HG02943 (cell line): Measurements from ENCODE around the gene PLCL1.

Experiments used
- ATAC-seq: cut with Tn5 transposase; IDR thresholded peaks from one replicate; pipeline ENCODE4 v1.9.1; 2021; ENCODE audit warnings: mild to moderate bottlenecking, low read depth, moderate library complexity; ENCODE audit not compliant: unreplicated experiment

PLCL1 gene

DNA sequence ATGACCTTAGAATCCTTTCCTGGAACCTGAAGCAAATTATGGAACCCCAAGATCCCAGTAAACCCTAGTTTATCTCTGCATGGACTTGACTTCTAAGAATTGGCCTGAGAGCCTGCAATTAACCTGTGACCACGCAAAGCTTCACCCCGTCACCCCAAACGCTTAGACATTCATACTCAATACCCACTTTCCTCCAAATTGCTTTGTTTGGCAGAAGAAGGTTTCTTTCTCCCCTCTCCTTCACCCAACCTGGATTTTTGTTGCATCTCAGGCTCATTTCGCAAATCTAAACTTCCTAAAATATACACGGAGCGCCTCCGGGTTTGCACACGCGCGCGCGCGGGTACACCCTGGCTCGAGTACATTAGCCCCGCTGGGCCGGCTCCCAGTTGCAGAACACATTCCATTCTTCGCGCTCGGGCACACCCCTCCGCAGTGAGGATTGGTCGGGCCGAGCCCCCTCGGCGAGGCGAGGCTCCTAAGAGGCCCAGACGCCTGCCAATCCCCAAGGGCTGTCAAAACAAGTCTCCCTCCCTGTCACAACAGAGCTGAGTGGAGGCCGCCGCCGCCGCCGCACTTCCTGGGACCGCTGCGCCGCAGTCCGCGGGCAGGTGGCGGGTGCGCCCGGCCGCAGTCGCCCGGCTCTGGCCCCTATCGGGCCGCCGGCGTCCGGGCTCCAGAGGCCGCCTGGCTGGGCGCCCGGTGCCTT, at the start of gene PLCL1:
PLCL1 (plus strand) TSS at position 545 of the 709 bp plus-strand sequence.
- ATAC-seq = peak; percentile 99

DNA sequence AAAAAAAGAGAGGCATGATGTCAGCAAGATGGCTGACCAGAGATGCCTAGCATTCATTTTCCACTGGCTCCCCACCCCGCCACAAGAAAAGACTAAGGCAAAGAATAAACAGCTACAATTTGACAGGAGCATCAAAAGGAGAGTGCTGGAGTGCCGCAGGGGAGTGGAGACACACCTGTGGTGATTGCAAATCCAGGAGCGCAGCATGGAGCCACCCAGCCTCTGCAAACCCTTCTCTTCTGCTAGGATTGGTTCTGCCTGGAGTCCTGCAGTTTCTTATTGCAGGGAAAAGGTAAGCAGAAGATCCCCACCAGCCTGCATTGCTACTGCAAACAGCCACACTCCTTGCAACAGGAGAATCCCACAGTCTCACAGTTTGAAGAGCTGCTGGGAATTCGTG, 45.4 kb upstream of the PLCL1 start:
- ATAC-seq = no peak

DNA sequence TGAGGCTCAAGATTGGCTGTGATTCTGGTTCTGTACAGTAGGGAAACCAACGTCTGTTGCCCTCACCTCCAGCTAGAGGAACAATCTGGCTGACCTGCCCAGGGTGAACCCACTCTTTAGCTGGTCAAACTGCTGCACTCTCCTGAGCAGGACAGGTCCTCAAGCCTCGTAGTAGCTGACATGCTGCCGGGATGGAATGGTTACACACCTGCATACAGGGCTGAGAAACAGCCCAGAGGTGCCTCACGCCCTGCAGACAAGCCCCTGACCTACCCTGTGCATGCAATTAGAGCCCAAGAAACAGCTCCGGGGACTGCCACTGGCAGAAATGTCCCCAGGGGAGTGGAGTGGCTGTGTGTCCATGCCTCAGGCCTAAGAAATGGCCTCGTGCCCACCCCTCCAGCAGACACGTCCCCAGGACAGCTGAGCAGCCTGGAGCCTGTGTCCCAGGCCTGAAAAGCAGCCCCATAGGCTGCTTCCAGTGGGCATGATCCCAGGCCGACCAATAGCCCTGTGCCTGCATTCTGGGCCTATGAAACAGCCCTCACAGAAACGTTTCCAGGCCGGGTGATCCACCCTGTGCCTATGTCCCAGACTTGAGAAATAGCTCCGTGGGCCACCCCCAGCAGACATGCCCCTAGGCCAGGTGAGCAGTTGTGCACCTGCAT, 44.6 kb upstream of the PLCL1 start:
- ATAC-seq = no peak

DNA sequence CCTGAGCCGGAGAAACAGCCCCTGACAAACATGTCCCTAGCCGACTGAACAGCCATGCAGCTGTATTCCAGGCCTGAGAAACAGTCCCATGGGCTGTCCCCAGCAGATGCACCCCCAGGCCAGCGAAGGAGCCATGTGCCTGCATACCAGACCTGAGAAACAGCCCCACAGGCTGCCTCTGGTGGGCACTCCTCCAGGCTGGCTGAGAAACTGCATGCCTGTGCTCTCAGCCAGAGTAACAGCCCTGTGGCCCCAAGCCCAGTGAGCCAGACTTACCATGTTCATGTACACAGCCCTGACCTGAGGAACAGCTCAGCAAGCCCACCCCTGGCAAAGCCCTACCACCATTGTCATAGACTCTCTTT, 44.1 kb upstream of the PLCL1 start:
- no peak for ATAC-seq

DNA sequence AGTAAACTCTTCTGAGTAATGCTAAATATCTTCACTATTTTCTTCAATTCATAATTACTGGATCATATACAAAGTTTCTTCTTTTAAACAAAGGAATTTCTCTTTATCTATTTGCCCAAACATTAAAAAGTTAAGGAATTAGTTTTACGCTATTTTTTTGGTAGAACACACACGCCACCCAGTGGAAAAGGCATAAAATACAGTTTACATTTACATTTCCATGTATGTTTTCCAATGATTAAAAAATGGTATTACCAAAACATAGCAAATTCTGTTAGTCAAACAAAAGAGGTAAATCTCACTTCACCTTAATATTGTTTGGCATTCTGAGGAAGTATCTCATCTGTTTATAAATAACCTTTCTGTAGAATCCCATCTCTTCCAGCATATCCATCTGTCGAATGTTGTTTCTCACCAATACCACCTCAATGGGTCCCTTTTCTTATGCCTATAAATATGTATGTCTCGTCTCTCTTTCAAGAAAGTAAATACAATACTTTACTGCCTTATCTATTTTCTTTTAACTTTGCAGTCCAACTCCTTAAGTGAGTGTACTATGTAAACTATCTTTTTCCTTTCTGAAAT, 26.5 kb upstream of the PLCL1 start:
- no peak for ATAC-seq

DNA sequence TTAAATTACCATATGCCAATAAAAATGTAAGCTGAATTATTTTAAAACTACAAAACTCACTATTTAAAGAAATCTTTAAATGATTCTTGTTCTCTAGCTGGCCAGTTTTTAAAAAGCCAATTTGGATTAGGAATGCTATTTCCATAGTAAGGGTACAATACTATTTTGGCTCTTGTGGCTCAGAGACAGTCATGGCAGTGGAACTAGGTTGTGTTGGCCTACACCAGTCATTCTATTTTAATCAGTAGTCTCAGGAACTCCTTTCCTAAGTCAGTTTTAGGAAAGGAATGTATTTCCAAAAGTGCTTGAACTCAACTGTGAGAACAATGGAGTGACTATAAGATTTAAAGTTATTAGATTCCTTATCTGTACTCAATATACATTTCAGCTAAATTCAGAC, 25.1 kb upstream of the PLCL1 start:
- no peak for ATAC-seq

DNA sequence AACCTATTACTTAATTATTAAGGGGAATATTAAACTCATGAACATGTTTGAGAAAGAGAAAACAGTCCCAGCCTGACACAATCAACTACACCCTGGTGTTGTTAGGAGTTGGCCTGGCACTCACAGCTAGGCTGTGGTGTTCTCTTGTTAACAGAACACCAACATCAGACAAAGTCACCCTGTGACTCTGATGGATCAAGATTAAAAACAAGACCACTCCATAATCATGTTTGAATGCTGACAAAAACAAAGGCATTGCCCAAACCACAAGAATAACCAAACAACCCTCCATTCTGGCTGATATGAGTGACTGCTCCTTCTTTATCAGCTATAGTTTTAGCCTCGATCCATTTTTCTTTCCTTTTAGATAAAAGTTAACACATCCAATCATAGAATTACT, 22.3 kb upstream of the PLCL1 start:
- no peak for ATAC-seq

DNA sequence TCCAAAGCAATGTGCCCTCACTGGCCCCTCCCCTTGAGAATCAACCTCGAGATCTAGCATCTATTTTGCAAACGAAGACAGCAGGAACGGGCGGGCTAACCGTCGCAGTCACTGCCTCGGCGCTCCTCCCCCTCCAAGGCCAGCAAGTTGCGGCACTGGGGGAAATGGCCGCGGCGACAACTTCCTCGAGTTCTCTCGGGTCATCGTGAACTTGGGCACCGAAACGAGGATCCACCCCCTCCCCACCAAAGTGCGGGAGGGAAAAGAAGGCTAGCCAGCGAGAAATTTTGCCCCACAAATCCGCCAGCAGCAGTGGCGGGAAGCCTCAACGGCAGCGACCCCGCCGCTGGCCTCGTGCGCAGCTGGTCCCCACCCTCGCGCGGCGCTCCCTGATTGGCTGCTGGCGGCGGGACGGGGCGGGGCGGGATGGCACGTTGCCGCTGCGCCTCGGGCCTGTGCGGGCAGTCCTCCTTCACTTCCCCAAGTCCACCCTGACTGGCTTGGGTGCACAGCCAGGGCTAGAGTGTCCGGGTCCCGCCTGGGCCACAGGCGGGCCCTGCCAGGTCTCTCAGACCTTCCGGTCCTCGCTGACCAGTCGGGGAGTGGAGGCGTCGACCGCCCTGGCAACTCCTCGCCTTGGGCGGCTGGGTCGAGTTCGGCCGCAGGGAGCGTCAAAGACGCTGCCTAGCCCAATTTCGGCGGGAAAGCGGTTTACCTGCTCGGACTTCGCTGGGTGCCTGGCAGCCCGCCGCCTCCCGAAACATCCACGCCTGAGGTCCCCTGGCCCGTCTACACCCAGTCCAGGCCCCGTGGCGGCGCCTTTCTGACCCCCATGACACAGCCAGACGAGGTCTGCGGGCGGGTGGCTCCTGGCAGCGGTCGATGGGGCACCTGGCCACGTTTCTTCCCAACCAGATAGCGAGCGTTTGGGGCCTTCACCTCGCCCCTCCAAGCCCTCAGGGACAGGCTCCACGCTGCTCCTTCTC, 19.1 kb upstream of the PLCL1 start, which contains the start of gene BOLL:
BOLL (minus strand) TSS at position 364 of the 986 bp plus-strand sequence. CDS start 3,469 bp downstream, outside the sequence.
- no peak for ATAC-seq

DNA sequence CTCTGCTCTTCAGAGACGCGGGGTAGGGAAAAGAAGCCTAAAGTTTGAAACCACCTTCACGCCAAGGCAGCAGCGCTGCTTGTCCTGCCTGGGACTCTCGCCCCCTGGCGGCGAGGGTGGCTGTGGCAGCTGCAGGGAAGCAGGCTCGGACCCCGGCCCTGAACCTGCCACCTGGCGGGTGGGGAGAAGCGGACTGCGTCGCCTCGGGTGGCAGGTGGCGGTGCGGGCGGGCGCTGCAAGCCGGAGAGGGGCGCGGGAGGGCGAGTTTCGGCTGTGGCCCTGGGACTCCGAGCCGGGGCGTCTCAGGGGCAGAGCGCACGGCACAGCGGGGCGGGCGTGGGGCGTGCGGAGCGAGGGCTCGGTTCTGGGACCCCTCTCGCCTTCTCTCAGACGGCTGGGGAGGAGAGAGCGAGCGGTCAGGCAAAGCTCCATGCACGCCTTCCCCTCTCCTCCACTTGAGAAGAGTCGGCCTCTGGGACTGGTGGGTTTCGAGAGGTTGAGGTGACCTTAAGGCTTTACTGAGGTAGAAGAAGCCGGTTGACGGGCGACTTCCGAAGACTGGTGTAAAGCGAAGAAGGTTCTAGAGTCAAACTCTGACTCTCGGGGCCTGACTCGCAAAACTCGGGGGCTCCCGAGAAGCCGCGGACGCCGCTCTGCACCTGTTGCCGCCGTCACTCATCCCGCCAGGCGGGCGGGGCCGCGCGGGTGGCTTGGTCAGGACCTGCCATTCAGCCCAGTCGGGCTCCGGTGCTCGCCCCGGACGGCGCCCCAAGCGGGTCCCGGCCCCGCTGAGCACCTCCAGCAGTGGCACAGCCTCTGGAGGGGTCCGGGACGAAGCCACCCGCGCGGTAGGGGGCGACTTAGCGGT, 18.1 kb upstream of the PLCL1 start:
- no peak for ATAC-seq

DNA sequence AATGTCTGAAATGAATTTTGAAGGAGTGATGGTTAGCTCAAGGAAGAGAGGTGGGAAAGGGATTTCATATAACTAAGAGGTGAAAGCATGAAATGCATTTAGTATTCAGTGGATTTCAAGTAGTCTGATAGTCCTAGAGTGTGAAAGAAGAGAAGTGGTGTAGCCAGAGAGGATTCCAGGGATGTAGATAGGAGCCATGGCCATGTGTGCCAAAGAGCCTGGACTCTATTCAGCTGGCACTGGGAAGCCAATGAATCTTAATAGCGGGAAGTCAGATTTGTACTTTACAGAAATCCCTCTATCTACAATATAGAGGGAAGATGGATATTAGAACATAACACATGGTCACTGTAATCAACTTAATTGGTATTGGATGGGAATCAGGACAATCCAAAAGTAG, 10.9 kb upstream of the PLCL1 start:
- no peak for ATAC-seq

DNA sequence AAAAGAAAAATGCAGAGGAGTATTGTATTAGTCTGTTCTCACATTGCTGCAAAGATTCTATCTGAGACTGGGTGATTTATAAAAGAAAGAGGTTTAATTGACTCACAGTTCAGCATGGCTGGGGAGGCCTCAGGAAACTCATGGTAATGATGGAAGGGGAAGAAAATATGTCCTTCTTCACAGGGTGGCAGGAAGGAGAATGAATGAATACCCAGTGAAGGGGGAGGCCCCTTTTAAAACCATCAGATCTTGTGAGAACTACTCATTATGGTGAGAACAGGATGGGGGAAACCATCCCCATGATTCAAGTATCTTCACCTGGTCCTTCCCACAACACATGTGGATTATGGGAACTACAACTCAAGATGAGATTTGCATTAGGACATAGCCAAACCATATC, 9.1 kb upstream of the PLCL1 start:
- no peak for ATAC-seq

DNA sequence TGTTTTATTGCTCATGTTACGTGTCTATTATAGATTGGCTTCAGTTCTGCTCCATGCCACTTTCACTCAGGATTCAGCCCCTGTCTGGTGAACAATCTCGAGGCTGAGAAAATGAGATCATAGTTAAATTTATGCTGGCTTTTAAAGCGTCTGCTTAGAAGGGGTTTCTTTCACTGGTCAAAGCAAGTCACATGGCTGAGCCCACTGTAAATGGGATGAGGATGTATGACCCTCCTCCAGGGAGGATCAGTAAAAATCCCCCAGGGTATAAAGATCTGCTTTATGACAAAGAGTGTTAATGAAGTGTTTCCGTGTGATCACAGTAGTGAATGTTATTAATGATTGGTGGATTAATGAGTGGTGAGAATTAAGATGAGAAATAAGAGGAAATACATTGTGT, 6.2 kb upstream of the PLCL1 start:
- no peak for ATAC-seq

DNA sequence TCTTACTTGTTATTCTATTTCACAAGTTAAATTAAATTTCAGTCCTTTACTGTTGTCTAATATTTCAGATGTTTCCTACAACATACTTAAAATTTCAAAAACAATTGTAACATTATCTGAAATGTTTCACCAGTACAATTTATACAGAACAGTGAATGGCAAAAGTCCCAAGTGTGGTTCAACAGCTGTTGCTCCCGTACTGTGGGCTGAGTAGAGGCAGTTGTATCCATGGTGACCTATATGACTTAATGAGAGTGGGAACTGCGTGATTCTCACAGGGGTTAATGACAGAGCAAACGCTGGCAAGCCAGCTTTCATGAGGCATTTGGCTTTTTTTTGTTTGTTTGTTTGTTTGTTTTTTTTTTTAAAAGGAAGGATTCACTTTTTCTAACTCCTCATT, 5.3 kb upstream of the PLCL1 start:
- no peak for ATAC-seq

DNA sequence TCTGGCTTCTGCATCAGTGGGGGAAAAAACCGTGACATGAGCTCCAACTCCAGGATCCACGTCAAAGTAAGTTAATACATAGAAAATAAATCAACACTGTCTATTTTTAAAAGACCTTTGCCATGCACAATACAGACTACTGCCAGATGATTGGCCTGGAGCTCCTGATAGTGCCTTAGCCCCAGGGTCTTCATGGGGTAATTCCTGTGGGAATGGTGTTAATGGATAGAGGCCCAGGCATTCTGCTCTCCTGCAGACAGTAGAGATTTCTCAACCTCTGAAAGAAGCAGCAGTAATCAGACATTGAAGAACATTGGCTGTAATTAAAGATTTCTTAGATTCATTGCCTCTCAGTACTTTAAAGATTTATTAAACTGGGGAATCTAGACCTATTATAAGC, 4.3 kb upstream of the PLCL1 start:
- ATAC-seq = no peak

DNA sequence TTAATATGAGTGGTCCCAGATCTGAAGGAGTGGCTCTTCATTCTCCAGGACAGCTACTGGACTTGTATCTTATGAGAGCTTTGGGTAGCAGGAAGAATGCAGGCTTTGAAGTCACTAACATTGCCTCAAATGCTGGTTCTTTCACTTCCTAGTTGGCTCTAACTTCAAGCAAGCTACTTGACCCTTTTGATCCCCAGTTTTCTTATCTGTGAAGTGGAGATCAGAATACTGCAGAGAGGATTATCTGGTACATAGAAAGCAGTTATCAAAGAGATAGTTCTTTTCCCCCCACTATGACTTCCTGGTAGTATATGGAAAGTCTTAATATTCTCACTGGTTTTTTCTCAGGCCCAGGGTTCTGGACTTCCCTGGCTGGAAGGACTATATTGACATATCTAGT, 3.4 kb upstream of the PLCL1 start:
- ATAC-seq = no peak

DNA sequence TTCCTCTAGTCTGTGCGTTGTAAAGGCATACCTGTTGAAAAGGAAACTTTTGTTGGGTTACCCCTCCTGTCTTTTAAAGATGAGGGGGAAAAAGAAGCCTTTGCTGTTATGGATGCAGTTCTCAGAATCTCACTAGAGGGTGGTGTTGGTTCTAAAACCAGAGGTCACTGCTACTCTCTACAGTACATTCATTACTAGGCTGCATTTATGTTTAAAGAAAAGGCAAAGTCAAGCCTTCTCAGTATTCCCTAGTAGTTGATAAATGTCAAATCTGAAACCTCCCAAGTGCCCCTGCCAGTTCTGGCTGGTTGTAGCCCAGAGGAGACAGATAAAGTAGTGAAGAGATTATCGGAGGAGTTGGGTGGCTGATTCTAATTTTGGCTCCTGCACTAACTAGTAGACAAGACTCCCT, 1.4 kb upstream of the PLCL1 start:
- ATAC-seq = no peak

DNA sequence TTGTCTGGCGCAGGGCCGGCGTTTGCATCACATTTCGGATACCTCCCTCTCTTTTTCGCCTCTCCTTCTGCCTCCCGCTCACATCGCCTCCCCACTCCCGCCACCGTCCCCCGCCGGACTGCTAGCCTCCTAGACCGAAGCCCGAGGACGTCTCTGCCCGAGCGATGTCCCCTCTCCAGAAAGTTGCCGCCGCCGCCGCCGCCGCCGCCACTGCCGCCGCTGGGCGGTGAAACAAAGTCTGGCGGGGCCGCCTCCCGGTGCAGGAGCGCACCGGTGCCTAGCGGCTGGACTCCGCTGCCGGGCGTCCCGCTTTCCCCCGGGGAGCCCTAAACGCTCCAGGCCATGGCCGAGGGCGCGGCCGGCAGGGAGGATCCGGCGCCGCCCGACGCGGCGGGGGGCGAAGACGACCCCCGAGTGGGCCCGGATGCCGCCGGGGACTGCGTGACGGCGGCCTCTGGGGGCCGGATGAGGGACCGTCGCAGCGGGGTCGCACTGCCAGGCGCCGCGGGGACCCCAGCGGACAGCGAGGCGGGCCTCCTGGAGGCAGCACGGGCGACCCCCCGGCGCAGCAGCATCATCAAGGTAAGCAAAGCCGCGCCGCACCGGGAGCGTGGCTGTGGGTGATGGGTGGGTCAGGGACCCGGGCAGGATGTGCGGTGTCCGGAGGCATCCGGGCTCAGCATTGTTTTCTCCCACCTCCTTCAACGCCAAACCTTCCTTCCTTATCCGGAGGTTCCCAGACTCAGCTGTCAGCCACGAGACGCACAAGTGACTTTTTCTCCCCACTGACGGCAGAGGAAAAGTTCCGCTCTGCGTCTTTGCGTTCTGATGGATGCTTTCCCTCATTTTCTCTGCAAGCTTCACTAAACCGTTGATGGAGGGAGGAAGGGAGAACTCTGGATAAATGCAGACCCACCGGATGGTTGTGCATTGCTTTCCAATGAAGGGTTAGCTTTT, 643 bp downstream of the PLCL1 start:
- peak; percentile 33 for ATAC-seq

DNA sequence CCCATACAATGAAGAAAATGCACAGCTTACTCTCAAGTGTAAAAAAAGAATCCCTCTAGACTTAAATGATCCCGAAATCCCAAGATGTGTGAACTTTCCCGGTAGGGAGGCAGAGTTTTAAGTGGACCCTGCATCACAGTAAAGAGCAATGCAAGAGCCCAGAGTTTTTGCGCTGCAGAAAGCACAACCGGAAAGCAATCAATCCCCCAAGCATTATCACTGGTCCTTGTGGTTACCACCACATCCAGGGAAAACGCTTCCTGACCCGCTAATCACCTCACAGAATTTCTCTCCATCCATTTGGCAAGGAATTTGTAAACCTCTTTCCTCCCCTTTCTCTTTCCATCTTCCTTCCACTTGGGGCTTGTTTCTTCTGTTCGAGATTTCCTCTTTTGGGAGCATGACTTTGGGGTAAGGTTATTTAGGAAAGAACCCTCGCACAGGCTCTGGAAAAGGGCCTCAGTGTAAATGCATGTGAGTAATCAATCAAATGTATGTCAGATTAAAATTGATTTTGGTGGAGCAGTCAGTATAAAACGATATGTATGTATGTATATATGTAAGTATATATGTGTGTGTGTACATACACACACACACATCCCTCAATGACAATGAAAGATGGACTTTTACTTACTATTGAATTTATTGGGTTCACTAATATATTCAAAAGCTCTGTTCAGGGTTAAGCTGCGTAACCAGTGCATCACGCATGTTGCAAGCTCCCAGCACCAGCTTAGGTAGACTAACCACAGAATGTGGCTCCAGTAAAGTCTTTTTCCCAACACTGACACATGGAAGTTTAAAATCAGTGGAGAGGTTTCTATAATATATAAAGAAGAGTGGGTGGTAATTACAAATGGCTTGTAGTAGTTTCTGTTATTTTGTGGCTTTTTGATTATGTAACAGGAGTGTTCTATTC, 1.6 kb downstream of the PLCL1 start:
- no peak for ATAC-seq
